IMR-90 (cell line): ENCODE measurements around the gene SP7. TPM values are rescaled to one million over a fixed set of nuclear protein-coding genes. Genes with fewer than 3 reads are reported as not detected.

Source experiments
- ATAC-seq: fragments of 200-7000 bp; cut with Tn5 transposase; 2 replicates; pipeline ENCODE4 v1.9.1; 2020; ENCODE audit warnings: low read depth, mild to moderate bottlenecking, moderate library complexity
- BruUV-seq: library from RNA; stranded (reverse); fragments of 400-500 nt; replicated peaks from 2 replicates; lab custom pipeline; 2021; lab: Mats Ljungman, UMichigan
- CTCF ChIA-PET: fragments of 300-600 bp; formaldehyde crosslinking; extraction: SDS; loops from one replicate; lab custom pipeline; 2021; ENCODE audit warnings: antibody characterized with exemption; lab: Yijun Ruan, JAX
- POLR2A ChIA-PET: fragments of 300-600 bp; sonication (Branson Sonifier 250); formaldehyde crosslinking; loops from one replicate; lab custom pipeline; 2022; ENCODE audit warnings: antibody characterized with exemption; ENCODE audit not compliant: unreplicated experiment; lab: Charles Lee
- DNase-seq: peaks from one replicate; pipeline ENCODE4 v3.0.0; 2013
- H2AFZ ChIP-seq: replicated peaks from 2 replicates; pipeline ENCODE3; 2013; ENCODE audit warnings: low read length, mild to moderate bottlenecking; ENCODE audit not compliant: poor library complexity
- H2AK5ac ChIP-seq: 2 replicates; pipeline ENCODE4 v1.6.1; 2013; ENCODE audit warnings: low read depth, low read length, inconsistent platforms
- H2AK9ac ChIP-seq: replicated peaks from 2 replicates; pipeline ENCODE3; 2013; ENCODE audit warnings: mild to moderate bottlenecking, low read depth, low read length, moderate library complexity; ENCODE audit not compliant: poor library complexity
- H2BK120ac ChIP-seq: 2 replicates; pipeline ENCODE4 v1.6.1; 2013; ENCODE audit warnings: low read depth, low read length, inconsistent platforms
- H2BK15ac ChIP-seq: 3 replicates; pipeline ENCODE4 v1.6.1; 2013; ENCODE audit warnings: low read depth, low read length, inconsistent platforms
- H2BK20ac ChIP-seq: 2 replicates; pipeline ENCODE4 v1.6.1; 2013; ENCODE audit warnings: low read depth, mild to moderate bottlenecking, inconsistent platforms, low read length, moderate library complexity
- H2BK5ac ChIP-seq: 2 replicates; pipeline ENCODE4 v1.6.1; 2013; ENCODE audit warnings: mild to moderate bottlenecking, low read depth, low read length, inconsistent platforms; ENCODE audit not compliant: poor library complexity, severe bottlenecking
- H3K14ac ChIP-seq: replicated peaks from 2 replicates; pipeline ENCODE4 v1.6.1; 2013; ENCODE audit warnings: low read depth, low read length, inconsistent platforms
- H3K18ac ChIP-seq: 2 replicates; pipeline ENCODE4 v1.6.1; 2013; ENCODE audit warnings: low read depth, low read length, control low read depth
- H3K23ac ChIP-seq: 2 replicates; pipeline ENCODE4 v1.6.1; 2013; ENCODE audit warnings: low read depth, low read length, inconsistent platforms
- H3K27ac ChIP-seq: 2 replicates; pipeline ENCODE4 v1.5.1; 2013; ENCODE audit warnings: mild to moderate bottlenecking, control low read depth, low read length; ENCODE audit not compliant: insufficient read depth
- H3K27me3 ChIP-seq: 2 replicates; pipeline ENCODE4 v1.6.1; 2013; ENCODE audit warnings: low read length; ENCODE audit not compliant: control insufficient read depth, insufficient read depth
- H3K36me3 ChIP-seq: 2 replicates; pipeline ENCODE4 v1.6.1; 2013; ENCODE audit warnings: low read length, mixed read lengths; ENCODE audit not compliant: control insufficient read depth, insufficient read depth
- H3K4ac ChIP-seq: 2 replicates; pipeline ENCODE4 v1.6.1; 2013; ENCODE audit warnings: low read depth, low read length, inconsistent platforms
- H3K4me1 ChIP-seq: 2 replicates; pipeline ENCODE4 v1.6.1; 2013; ENCODE audit warnings: low read length, mixed read lengths; ENCODE audit not compliant: control insufficient read depth, insufficient read depth
- H3K4me2 ChIP-seq: 2 replicates; pipeline ENCODE4 v1.6.1; 2013; ENCODE audit warnings: low read depth, mild to moderate bottlenecking, control low read depth, low read length, moderate library complexity
- H3K4me3 ChIP-seq: 2 replicates; pipeline ENCODE4 v1.5.1; 2013; ENCODE audit warnings: low read depth, mild to moderate bottlenecking, control low read depth, low read length, moderate library complexity; ENCODE audit not compliant: insufficient read depth
- H3K56ac ChIP-seq: 2 replicates; pipeline ENCODE4 v1.6.1; 2013; ENCODE audit warnings: low read length, inconsistent platforms; ENCODE audit not compliant: insufficient read depth; ENCODE audit errors: extremely low read depth
- H3K79me1 ChIP-seq, 2 experiments: 2 replicates each; pipeline ENCODE4 v1.6.1; 2013; ENCODE audit warnings: low read length in 2 of 2, inconsistent platforms in 1 of 2, low read depth in 1 of 2
- H3K9ac ChIP-seq: 2 replicates; pipeline ENCODE4 v1.6.1; 2013; ENCODE audit warnings: low read depth, low read length, control low read depth
- H3K9me1 ChIP-seq: 2 replicates; pipeline ENCODE4 v1.6.1; 2013; ENCODE audit warnings: low read length, inconsistent platforms; ENCODE audit not compliant: insufficient read depth
- H3K9me3 ChIP-seq: 2 replicates; pipeline ENCODE4 v1.6.1; 2013; ENCODE audit warnings: low read length; ENCODE audit not compliant: control insufficient read depth, insufficient read depth
- H4K20me1 ChIP-seq: 2 replicates; pipeline ENCODE4 v1.6.1; 2013; ENCODE audit warnings: low read length, inconsistent platforms; ENCODE audit not compliant: insufficient read depth
- H4K5ac ChIP-seq: 2 replicates; pipeline ENCODE4 v1.6.1; 2013; ENCODE audit warnings: mild to moderate bottlenecking, low read depth, low read length, control low read depth
- H4K8ac ChIP-seq, 2 experiments: 2 replicates each; pipeline ENCODE4 v1.6.1; 2013; ENCODE audit warnings: low read depth in 2 of 2, low read length in 2 of 2, control low read depth in 1 of 2, inconsistent platforms in 1 of 2
- H4K91ac ChIP-seq: 2 replicates; pipeline ENCODE4 v1.6.1; 2013; ENCODE audit warnings: low read depth, low read length, inconsistent platforms; ENCODE audit not compliant: insufficient read depth
- FOS ChIP-seq: fragments of 150-350 bp; IDR thresholded peaks from 2 replicates; pipeline ENCODE4 v1.6.1; 2016; ENCODE audit warnings: low read depth, low read length
- MAZ ChIP-seq: IDR thresholded peaks from 2 replicates; pipeline ENCODE4 v1.6.1; 2012; ENCODE audit warnings: low read depth, mild to moderate bottlenecking, low read length, improper control_type of control experiment, moderate library complexity, borderline replicate concordance
- NFE2L2 ChIP-seq: fragments of 150-350 bp; IDR thresholded peaks from 2 replicates; pipeline ENCODE4 v1.6.1; 2016; ENCODE audit warnings: low read depth, mild to moderate bottlenecking, low read length
- POLR2A ChIP-seq: IDR thresholded peaks from 2 replicates; pipeline ENCODE4 v1.6.1; 2012; ENCODE audit warnings: mild to moderate bottlenecking, low read depth, low read length
- RAD21 ChIP-seq: IDR thresholded peaks from 2 replicates; pipeline ENCODE4 v1.6.1; 2012; ENCODE audit warnings: low read length, improper control_type of control experiment
- RFX5 ChIP-seq: IDR thresholded peaks from 2 replicates; pipeline ENCODE4 v1.8.0; 2012; ENCODE audit warnings: low read depth, mild to moderate bottlenecking, low read length, moderate library complexity
- SMC3 ChIP-seq: fragments of 150-350 bp; IDR thresholded peaks from 2 replicates; pipeline ENCODE4 v1.6.1; 2016; ENCODE audit warnings: low read depth, mild to moderate bottlenecking, antibody characterized with exemption, low read length, moderate library complexity
- WGBS, 2 experiments: methylation state at CpG; one replicate each; pipeline versions ENCODE4 v1.1.5 to v1.1.7; 2013; ENCODE audit warnings: missing lambda C conversion rate in 2 of 2; ENCODE audit not compliant: insufficient read length in 1 of 2; ENCODE audit errors: extremely low coverage in 2 of 2; 5-methylcytosine and 5-hydroxymethylcytosine counted together
- dilution Hi-C: fragments of 300-500 bp; cut with HindIII; formaldehyde crosslinking; loops from one replicate; pipeline ENCODE4 v1.14.3; 2018; ENCODE audit warnings: low sequenced_read_pairs; ENCODE audit not compliant: unreplicated experiment
- in situ Hi-C: fragments of 300-500 bp; cut with MboI; formaldehyde crosslinking; loops from 3 replicates; pipeline ENCODE4 v1.14.3; 2019; ENCODE audit warnings: low sequenced_read_pairs, inconsistent platforms, mixed read lengths
- intact Hi-C: fragments of 100-400 bp; cut with micrococcal nuclease; formaldehyde crosslinking; loops from 2 replicates; pipeline ENCODE4 v1.10.0; 2022
- polyA plus RNA-seq, 3 experiments: library from polyadenylated mRNA; depleted of rRNA; stranded (reverse); fragments of >200 nt; gene quantifications; 2 replicates each; pipeline ENCODE4 v1.2.3, GENCODE V29; 2012; ENCODE audit warnings: low replicate concordance in 1 of 3
- total RNA-seq: library from RNA; depleted of rRNA; stranded (reverse); fragments of >200 nt; gene quantifications from 2 replicates; pipeline ENCODE4 v1.2.3, GENCODE V29; 2012
- TF ChIP-seq, protein P1 (sequence below): conservative IDR thresholded peaks from 2 replicates; pipeline ENCODE4 v1.5.1; 2012; ENCODE audit warnings: mild to moderate bottlenecking, low read depth, low read length, improper control_type of control experiment

SP7 gene
- total and polyA plus RNA-seq, 2 of the 4 experiments (the other 2 are of a cell fraction), result not detected

DNA sequence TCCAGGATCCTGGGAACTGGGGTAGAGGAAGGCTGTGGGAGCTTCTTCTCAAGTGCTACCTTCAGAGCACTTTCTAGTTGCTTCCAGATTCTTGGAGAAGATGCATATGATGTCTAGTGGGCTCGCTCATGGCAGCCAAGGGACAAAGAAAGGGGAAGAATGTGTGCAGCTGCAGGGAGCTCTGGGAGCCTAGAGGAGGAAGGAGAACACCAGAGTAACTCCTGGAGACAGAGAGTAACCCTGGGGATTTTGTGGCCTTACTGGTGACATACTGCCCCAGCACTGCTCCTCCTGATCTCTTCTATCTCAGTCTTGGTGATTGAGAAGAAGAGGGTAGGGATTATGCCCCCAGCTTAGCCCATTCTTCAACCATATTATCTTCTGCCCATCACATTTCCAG is 10.3 kb upstream of the SP7 start:
- no peak overlapping the region for H3K18ac ChIP-seq
- no peak overlapping the region for H3K23ac ChIP-seq
- intact Hi-C loops, result no loop called here
- no peak overlapping the region for H2BK5ac ChIP-seq
- WGBS, 2 experiments, result no CpG with 5 or more reads among the region's 1 CpG
- BruUV-seq, result no TSS peak
- peaks cover 7% of the 10 kb centered on the region; the same call in 1 of the 2 replicates for H3K4me1 ChIP-seq
- POLR2A ChIA-PET, result no interaction called here
- H2BK20ac ChIP-seq, result no peak overlapping the region
- H3K79me1 ChIP-seq, result no peaks in the 10 kb centered on the region
- no peaks in the 10 kb centered on the region; the same call in 1 of the 2 replicates for H3K27me3 ChIP-seq
- no peak overlapping the region for H3K4ac ChIP-seq
- H2AFZ ChIP-seq, result no peak overlapping the region
- no peak for DNase-seq
- in situ Hi-C loops, result no loop called here
- no peak overlapping the region for H2AK9ac ChIP-seq
- no peak overlapping the region for H3K27ac ChIP-seq
- TF ChIP-seq NFE2L2, result no peak
- no peak for TF ChIP-seq FOS
- no peak for TF ChIP-seq POLR2A
- TF ChIP-seq, protein P1, sequence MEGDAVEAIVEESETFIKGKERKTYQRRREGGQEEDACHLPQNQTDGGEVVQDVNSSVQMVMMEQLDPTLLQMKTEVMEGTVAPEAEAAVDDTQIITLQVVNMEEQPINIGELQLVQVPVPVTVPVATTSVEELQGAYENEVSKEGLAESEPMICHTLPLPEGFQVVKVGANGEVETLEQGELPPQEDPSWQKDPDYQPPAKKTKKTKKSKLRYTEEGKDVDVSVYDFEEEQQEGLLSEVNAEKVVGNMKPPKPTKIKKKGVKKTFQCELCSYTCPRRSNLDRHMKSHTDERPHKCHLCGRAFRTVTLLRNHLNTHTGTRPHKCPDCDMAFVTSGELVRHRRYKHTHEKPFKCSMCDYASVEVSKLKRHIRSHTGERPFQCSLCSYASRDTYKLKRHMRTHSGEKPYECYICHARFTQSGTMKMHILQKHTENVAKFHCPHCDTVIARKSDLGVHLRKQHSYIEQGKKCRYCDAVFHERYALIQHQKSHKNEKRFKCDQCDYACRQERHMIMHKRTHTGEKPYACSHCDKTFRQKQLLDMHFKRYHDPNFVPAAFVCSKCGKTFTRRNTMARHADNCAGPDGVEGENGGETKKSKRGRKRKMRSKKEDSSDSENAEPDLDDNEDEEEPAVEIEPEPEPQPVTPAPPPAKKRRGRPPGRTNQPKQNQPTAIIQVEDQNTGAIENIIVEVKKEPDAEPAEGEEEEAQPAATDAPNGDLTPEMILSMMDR, result no peak
- no peak for TF ChIP-seq RAD21
- TF ChIP-seq MAZ, result no peak
- TF ChIP-seq SMC3, result no peak
- no peak for TF ChIP-seq RFX5
- no peak overlapping the region for H4K91ac ChIP-seq
- H3K9me1 ChIP-seq, result peaks cover 9% of the 10 kb centered on the region; the same call in 1 of the 2 replicates
- dilution Hi-C loops, result no loop called here
- no peak overlapping the region for H3K4me2 ChIP-seq
- CTCF ChIA-PET, result interaction anchor here (0.6 kb wide), 1 partner anchor 19 kb away, joined by 3 read pairs; no protein-coding TSS in a partner anchor
- no peak for ATAC-seq
- H4K8ac ChIP-seq, result no peak overlapping the region
- H3K9me3 ChIP-seq, result no peaks in the 10 kb centered on the region
- H3K9ac ChIP-seq, result no peak overlapping the region
- no peak overlapping the region; the same call in 1 of the 2 replicates for H2AK5ac ChIP-seq
- H3K36me3 ChIP-seq, result no peaks in the 10 kb centered on the region
- H2BK120ac ChIP-seq, result no peak overlapping the region
- H2BK15ac ChIP-seq, result no peak overlapping the region
- H3K14ac ChIP-seq, result no peak overlapping the region
- no peak overlapping the region for H4K5ac ChIP-seq
- H3K56ac ChIP-seq, result no peak overlapping the region
- no peaks in the 10 kb centered on the region for H4K20me1 ChIP-seq
- H3K4me3 ChIP-seq, result no peak overlapping the region
